ENCODE measurements around the gene GPR101.
"Not testable (repeated sequence)": the region's sequence is repeated elsewhere in the genome, so short reads cannot be mapped to it uniquely, and the experiment has no call there.

The GPR101 gene

DNA sequence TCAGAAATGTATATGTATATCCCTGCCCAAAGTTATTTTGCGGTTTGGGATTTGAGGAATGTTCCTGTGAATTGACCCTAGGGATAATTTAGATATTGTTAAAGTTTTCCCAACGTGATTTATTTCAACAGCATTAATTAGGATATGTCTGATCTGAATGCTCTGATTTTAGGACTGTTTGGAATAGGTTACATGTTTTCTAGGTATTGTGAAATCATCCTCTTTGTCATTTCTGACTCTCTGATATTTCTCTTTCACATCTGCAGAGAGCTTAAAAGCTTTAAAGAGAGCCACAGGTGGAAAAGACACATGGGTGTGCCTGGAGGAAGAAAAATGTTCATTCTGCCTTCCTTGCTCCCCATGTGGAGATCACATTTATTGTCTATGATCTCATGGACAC lies 5.1 kb downstream of the GPR101 start:
- peaks cover 3 to 17% (median 13%) of the 10 kb centered on the region in 4 experiments for H3K4me1 ChIP-seq (ENCODE audit: control extremely low read depth in 1 of 4, control insufficient read depth in 4 of 4, insufficient read depth in 4 of 4, low read length in 3 of 4)
- ChIA-PET CTCF (no interaction called here), POLR2A (no interaction called here)
- 25% methylated on average over 1 of the region's 2 CpGs for WGBS (ENCODE audit: insufficient coverage)
- no peaks in the 10 kb centered on the region for H3K36me3 ChIP-seq (ENCODE audit: control insufficient read depth in 4 of 4, insufficient read depth in 4 of 4, low read length in 3 of 4)
- peaks cover 0 to 18% (median 0%) of the 10 kb centered on the region in 5 experiments for H3K9me3 ChIP-seq (ENCODE audit: control extremely low read depth in 1 of 5, control insufficient read depth in 4 of 5, insufficient read depth in 2 of 5, low read depth in 1 of 5, low read length in 4 of 5)
- H3K27ac ChIP-seq (ENCODE audit: insufficient read depth in 1 of 2, low read depth in 1 of 2, low read length in 2 of 2, poor library complexity in 1 of 2, severe bottlenecking in 2 of 2), result no peak overlapping the region
- peaks cover 8 to 72% (median 27%) of the 10 kb centered on the region in 5 experiments for H3K27me3 ChIP-seq (replicated peaks in 2 of 5; ENCODE audit: control insufficient read depth in 4 of 5, insufficient read depth in 5 of 5, low read length in 4 of 5)
- DNase-seq, result no peak
- H3K4me3 ChIP-seq (ENCODE audit: control insufficient read depth in 1 of 7, extremely low read depth in 1 of 7, insufficient read depth in 4 of 7, low read depth in 2 of 7, low read length in 6 of 7), result no peak overlapping the region

DNA sequence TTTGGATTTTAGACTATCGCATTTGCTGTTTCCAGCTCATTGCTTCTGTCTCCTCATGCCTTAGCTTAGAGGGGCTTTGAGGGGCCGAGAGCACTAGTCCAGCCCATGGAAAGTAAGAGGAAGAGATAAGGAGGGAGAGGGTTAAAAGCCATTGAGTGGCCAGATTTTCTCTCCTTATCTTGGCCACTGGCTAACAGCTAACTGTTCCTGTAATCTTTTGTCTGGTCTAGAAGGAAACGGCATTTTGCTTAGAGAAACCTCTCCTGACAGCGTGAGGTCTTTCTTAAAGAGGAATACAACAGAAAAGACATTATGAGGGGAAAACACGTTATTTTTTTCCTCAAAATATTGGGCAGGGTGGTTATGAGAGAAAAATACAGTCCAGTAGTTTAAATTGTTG lies 7.9 kb downstream of the GPR101 start:
- ChIA-PET POLR2A (no interaction called here), CTCF (no interaction called here)
- H3K36me3 ChIP-seq (ENCODE audit: control insufficient read depth in 4 of 4, insufficient read depth in 4 of 4, low read length in 3 of 4), result no peaks in the 10 kb centered on the region
- no peaks in the 10 kb centered on the region for H3K4me1 ChIP-seq (ENCODE audit: control extremely low read depth in 1 of 4, control insufficient read depth in 4 of 4, insufficient read depth in 4 of 4, low read length in 3 of 4)
- peaks cover 0 to 4% (median 0%) of the 10 kb centered on the region in 5 experiments for H3K9me3 ChIP-seq (ENCODE audit: control extremely low read depth in 1 of 5, control insufficient read depth in 4 of 5, insufficient read depth in 2 of 5, low read depth in 1 of 5, low read length in 4 of 5)
- no peak overlapping the region for H3K27ac ChIP-seq (ENCODE audit: insufficient read depth in 1 of 2, low read depth in 1 of 2, low read length in 2 of 2, poor library complexity in 1 of 2, severe bottlenecking in 2 of 2)
- H3K4me3 ChIP-seq (ENCODE audit: control insufficient read depth in 1 of 7, extremely low read depth in 1 of 7, insufficient read depth in 4 of 7, low read depth in 2 of 7, low read length in 6 of 7), result no peak overlapping the region
- DNase-seq, result no peak
- WGBS (ENCODE audit: insufficient coverage), result 29% methylated on average over 3 of the region's 5 CpGs
- H3K27me3 ChIP-seq (replicated peaks in 2 of 5; ENCODE audit: control insufficient read depth in 4 of 5, insufficient read depth in 5 of 5, low read length in 4 of 5), result peaks cover 5 to 45% (median 14%) of the 10 kb centered on the region in 5 experiments

DNA sequence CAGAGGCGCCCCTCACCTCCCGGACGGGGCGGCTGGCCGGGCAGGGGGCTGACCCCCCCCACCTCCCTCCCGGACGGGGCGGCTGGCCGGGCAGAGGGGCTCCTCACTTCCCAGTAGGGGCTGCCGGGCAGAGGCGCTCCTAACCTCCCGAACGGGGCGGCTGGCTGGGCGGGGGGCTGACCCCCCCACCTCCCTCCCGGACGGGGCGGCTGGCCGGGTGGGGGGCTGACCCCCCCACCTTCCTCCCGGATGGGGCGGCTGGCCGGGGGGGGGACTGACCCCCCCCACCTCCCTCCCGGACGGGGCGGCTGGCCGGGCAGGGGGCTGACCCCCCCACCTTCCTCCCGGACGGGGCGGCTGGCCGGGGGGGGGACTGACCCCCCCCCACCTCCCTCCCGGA lies 33.6 kb downstream of the GPR101 start:
- CTCF ChIA-PET; DNase-seq; H3K9me3 ChIP-seq (ENCODE audit: control extremely low read depth in 1 of 5, control insufficient read depth in 4 of 5, insufficient read depth in 2 of 5, low read depth in 1 of 5, low read length in 4 of 5); H3K36me3 ChIP-seq (ENCODE audit: control insufficient read depth in 4 of 4, insufficient read depth in 4 of 4, low read length in 3 of 4); POLR2A ChIA-PET; H3K27me3 ChIP-seq (replicated peaks in 2 of 5; ENCODE audit: control insufficient read depth in 4 of 5, insufficient read depth in 5 of 5, low read length in 4 of 5); H3K27ac ChIP-seq (ENCODE audit: insufficient read depth in 1 of 2, low read depth in 1 of 2, low read length in 2 of 2, poor library complexity in 1 of 2, severe bottlenecking in 2 of 2); H3K4me3 ChIP-seq (ENCODE audit: control insufficient read depth in 1 of 7, extremely low read depth in 1 of 7, insufficient read depth in 4 of 7, low read depth in 2 of 7, low read length in 6 of 7); H3K4me1 ChIP-seq (ENCODE audit: control extremely low read depth in 1 of 4, control insufficient read depth in 4 of 4, insufficient read depth in 4 of 4, low read length in 3 of 4): not testable (repeated sequence)
- WGBS (ENCODE audit: insufficient coverage), result no CpG with 5 or more reads among the region's 31 CpGs

DNA sequence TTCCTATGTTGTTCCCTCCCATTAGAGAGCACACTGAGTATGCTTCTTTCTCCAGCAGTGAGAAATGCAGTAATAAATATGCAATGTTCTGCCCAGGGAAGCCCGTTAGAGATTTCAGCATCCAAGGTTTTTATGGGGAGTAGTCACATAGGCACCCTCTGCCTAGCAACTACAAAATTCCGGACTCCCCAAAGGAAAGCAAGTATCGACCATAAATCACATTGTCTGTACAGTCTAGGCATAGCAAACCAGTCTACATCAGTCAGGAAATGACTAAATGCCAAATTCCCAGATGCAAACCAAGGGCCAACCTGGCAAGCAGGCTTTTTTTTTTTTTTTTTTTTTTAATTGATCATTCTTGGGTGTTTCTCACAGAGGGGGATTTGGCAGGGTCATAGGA lies 34.8 kb downstream of the GPR101 start:
- DNase-seq, result no peak
- no peaks in the 10 kb centered on the region for H3K27me3 ChIP-seq (replicated peaks in 2 of 5; ENCODE audit: control insufficient read depth in 4 of 5, insufficient read depth in 5 of 5, low read length in 4 of 5)
- ChIA-PET CTCF (no interaction called here), POLR2A (no interaction called here)
- no peak overlapping the region for H3K4me3 ChIP-seq (ENCODE audit: control insufficient read depth in 1 of 7, extremely low read depth in 1 of 7, insufficient read depth in 4 of 7, low read depth in 2 of 7, low read length in 6 of 7)
- H3K4me1 ChIP-seq (ENCODE audit: control extremely low read depth in 1 of 4, control insufficient read depth in 4 of 4, insufficient read depth in 4 of 4, low read length in 3 of 4), result no peaks in the 10 kb centered on the region
- WGBS (ENCODE audit: insufficient coverage), result 50% methylated on average over 2 of the region's 3 CpGs
- no peaks in the 10 kb centered on the region for H3K36me3 ChIP-seq (ENCODE audit: control insufficient read depth in 4 of 4, insufficient read depth in 4 of 4, low read length in 3 of 4)
- H3K27ac ChIP-seq (ENCODE audit: insufficient read depth in 1 of 2, low read depth in 1 of 2, low read length in 2 of 2, poor library complexity in 1 of 2, severe bottlenecking in 2 of 2), result no peak overlapping the region
- no peaks in the 10 kb centered on the region for H3K9me3 ChIP-seq (ENCODE audit: control extremely low read depth in 1 of 5, control insufficient read depth in 4 of 5, insufficient read depth in 2 of 5, low read depth in 1 of 5, low read length in 4 of 5)

All from common myeloid progenitor, CD34-positive (primary cell).